Activated T-cell treated with anti-CD3 and anti-CD28 coated beads, Interleukin-2, amount 50 U/mL, for 1 hour (primary cell): ENCODE data around the gene DHRS12.

Experiments used
- DNase-seq: peaks from one replicate; pipeline ENCODE4 v3.0.0-alpha.2; 2020

Gene DHRS12, protein sequence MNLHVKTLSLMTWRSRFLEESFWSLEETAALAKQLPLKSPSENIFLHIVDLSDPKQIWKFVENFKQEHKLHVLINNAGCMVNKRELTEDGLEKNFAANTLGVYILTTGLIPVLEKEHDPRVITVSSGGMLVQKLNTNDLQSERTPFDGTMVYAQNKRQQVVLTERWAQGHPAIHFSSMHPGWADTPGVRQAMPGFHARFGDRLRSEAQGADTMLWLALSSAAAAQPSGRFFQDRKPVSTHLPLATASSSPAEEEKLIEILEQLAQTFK

DNA sequence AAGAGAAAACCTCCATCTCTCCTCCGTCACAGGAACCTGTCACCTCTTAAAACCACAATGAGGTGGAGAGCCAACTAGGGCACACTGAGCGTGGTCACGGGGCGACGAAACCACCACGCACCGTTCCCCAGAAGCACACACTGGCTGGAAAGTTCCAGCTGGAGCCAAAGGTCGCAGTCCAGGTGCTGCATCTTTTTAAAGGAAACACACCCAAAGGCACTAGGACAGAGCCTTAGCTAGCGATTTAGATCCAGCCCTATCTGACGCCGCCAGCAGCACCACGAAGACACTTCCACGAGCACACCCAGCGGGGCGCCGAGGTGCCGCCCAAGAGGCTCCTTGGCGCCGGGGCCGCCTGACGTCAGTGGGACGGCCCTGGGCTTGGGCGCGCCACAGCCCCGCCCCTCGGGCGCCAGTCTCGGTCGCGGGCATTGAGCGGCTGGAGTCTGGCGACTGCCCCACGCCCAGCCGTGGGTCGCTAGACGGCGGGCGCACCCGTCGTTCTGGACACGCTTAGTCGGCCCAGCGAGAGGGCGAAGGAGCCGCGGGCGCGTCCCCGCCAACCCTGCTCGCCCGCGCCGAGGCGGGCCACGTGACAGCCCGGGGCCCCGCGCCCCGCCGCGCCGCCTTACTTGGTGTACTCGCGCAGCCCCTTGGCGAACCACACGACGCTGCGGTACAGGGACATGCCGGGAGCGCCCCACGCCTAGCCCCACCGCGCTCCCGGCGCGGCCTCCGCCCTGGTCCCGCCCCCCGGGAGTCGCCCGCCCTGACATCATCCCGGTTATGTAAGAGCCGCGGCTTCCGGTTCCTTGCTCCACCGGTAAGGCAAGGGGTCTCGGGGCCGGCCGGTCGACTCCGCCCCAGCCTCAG is at the start of gene DHRS12:
TSS of gene DHRS12 (minus strand) at position 742 of the 873 bp plus-strand sequence. CDS start 4,504 bp downstream, outside the sequence.
- DNase-seq: peak; percentile 90

GRCh38 chr13:51849145-51850101 is 45.5 kb upstream of the DHRS12 start:
- peak; percentile 47 for DNase-seq

DNA sequence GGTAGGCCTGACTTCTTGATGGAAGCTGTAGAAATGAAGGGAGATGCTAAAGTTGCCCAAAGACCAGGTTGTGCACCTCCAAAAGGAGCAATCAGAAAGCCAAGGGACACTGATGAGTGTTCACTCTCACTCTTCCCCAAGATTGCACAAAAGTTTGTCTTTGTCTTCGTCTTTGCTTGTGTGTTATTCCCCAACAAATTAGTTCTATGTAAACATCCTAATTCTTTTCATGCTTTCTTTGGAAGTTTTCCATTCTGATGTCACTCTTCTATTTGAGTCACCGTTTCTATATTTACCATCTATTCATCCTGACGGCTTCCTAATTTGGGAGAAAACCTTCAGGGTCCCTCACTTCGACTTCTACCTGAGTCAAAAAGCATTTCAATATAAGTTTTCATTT is 44.7 kb upstream of the DHRS12 start:
- no peak for DNase-seq

DNA sequence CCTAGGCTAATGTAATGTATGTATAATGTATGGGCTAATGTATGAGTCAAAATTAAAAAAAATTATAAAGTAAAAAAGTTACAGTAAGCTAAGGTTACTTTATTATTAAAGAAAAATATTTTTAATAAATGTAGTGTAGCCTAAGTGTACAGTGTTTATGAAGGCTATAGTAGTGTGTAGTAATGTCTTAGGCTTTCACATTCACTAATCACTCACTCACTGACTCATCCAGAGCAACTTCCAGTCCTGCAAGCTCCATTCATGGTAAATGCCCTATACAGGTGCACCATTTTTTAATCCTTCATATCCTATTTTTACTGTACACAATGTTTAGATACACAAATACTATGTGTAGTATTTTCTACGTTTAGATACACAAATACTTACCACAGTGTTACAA is 42.8 kb upstream of the DHRS12 start:
- DNase-seq: no peak

GRCh38 chr13:51845574-51846318 is 41.8 kb upstream of the DHRS12 start:
- no peak for DNase-seq

DNA sequence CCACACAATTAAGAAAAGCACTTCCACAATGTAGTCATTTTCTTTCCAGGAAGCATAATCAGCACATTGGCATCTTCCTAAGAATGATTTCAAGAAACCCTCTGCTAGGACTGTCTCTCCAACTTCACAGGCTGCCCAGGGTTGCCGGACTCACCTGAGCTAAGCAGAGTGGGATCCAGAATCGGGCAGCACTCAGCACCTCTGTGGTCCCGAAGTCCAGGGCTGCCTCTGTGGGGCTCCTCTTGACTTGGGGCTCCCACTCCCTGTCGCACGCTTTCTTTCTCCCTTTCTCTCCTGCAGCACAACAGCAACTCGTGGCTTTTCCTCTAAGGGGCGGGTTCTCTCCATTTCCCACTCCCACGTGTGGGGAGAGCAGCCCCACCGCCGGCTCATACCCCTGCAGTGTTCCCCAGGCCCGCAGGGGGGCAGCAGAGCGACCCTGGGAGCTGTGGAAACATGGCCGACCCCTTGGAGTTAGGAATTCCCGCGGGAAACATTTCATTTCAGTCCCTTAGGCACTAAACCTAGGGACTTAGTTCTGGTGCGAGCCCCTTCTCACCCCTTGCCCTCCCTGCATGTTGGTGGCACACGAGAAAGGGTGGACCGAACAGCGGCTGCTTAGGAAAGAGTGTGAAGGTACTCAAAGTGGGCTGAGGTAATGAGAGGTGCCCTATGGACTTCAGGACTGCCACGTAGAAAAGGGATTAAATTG is 41.1 kb upstream of the DHRS12 start, which contains the start of gene TMEM272:
TSS of gene TMEM272 (minus strand) at position 316 of the 712 bp plus-strand sequence. CDS start 6,647 bp downstream, outside the sequence.
- peak; percentile 68 for DNase-seq

DNA sequence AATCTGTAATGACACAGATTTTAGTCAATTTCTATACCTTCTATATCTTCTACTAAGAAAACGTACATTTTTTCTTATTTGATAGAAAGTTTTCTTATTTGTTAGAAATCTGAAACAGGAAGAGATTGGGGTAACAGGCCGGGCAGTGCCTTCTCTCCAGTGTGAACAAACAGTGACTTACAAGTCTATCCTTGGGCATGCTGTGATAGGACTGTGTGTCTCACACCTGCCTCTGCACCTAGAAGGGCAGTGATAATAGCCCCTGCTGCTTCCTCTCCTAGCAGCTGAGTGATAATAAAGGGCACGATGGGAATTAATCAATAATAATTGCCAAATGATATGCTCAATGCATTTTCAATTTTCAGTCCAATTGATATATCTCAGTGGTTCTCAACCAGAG is 39.6 kb upstream of the DHRS12 start:
- no peak for DNase-seq

DNA sequence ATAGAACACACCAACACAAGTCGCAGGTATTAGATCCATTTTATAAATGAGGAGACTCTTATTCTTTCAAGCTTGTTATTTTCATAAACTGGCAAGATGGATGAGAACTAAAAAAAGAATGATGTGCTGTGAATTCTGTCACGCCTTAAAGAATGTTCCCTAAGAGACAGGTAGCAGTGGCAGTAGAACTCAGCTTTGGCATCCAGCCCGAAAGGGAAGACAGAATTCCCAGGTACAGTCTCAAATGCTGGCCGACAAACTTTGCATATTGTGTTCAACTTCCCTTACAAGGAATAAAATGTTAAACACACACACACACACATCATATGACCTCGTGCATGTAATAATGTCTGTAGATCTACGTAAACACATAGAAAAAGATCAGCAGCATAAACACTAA is 37.8 kb upstream of the DHRS12 start:
- no peak for DNase-seq

DNA sequence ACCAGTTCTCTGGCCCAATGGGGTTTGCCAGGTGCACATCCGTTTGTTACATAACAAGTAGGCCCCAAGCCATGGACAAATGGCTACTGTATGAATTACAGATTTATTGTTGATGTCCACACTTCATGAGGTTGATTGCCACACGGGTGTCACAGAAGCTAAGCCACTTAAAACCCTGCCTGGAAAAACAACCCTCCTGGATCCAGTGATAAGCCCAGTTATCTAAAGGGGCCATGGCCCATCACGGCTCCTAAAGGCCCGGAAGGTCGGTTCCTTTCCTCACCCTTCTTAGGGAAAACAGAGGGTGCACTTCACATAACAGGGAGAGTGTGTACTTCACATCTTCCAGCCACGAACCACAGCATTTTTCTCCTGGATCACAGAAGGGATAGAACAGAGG is 37.0 kb upstream of the DHRS12 start:
- no peak for DNase-seq

DNA sequence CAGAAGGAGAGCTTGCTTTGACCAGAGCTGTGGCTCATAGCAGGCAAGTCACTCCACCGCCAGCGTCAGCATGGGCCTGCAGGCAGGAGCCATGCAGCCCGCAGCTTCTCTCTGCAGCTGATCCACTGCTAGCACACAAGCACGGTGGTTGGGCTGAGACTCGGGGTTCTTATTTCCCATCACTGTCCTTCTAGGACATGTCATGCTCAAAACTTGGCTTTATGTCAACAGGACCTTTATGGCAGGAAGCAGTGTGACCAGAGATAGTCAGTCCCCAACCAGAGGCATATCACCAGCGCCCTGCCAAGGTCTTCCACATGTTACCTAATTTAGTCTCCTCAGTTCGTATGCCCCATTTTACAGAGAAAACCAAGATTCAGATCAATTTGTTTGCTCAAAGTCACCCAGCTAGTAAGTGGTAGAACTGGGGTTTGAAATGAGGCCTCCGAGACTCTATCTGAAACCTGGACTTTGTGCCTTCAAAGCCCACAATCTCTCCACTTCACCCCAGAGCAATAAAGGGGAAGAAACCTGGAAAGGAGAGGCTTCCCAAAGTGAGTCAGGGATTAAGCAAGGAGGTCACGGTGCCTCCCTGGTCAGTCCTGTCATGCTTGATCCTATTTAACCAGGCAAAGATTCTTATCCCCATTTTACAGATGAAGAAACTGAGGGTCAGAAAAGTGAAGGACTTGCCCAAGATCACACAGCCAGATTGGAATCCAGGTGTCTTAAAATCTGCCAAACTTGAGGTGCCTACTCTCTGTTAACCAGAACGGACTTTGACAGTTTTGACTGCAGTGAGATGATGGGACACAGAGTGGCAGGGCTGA is 36.0 kb upstream of the DHRS12 start:
- DNase-seq: no peak

GRCh38 chr13:51838240-51838846 is 34.4 kb upstream of the DHRS12 start:
- no peak for DNase-seq

DNA sequence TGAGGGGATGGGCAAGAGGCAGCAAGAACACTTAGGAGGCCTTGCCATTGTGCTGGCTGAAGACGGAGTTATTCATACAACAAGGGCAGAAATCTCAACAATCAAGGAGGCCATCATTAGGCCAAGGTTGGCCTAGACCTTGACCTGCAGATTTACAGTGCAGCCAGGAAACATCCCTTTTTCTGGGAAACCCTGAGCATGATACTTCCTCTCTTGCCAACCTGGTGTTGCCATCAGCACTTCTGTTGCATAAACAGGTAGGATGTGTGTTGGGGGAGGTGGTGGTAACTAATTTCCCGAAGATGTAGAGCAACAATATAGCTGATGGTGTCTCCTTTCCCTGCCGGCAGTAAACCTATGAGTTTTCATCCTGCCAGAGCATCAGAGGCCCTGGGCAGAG is 33.1 kb upstream of the DHRS12 start:
- DNase-seq: no peak

DNA sequence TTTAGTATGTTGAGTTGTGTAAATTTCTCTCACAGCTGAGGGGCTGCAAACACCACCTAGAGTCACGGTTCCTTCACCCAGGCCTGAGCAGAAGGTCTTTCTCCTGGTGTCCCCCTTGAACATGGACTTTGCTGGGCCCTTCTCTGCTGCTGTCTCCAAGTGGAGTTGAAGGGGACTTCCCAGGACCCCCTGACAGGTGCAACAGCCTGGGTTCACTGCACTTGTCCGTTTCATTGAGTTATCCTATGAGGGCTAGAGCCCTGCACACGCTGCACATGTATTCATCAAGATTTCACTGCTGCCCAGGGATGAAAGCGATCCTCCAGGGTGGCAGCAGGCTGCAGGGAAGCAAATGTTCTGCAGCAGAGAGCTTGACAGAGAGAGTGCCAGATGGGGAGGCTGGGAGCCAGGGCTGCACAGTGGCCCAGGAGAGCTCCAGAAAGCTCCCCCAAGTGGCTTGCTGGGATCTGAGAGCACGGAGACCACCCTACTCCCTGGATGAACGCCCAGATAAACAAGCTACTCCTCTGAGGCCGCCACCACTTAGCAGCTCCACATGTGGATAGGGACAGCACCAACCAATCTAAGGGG is 30.7 kb upstream of the DHRS12 start:
- no peak for DNase-seq

GRCh38 chr13:51833980-51834379 is 30.0 kb upstream of the DHRS12 start:
- no peak for DNase-seq

DNA sequence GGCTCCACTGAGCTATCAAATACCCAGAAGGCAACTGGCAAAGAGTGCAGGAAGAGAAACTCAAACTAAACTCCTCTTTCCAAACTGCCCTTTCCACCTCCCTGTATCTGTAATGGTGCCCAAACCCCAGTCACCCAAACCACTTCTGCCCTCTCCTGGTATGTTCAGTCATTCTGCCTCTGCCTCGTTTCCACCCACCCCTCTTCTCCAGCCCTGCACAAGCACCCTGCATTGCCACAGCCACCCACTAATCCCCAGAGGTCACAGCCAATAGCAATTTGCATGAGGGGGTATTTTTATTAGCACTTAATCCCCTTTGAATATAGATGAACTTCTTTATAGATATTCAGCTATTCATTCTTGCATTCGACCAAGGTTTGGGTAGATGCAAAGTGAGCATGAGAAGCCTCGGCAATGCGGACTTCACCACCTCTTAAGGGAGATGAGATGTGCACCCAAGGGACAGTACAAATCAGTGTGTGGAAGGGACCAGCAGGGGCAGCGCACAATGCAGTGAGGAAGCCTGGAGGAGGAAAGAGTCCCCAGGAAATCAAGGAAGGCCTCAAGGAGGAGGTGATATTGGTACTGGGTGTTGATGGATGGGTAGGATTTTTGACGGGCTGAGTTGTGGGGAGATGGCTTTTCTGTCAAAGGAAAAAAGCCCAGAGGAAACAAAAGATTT is 28.6 kb upstream of the DHRS12 start:
- DNase-seq: peak; percentile 55

DNA sequence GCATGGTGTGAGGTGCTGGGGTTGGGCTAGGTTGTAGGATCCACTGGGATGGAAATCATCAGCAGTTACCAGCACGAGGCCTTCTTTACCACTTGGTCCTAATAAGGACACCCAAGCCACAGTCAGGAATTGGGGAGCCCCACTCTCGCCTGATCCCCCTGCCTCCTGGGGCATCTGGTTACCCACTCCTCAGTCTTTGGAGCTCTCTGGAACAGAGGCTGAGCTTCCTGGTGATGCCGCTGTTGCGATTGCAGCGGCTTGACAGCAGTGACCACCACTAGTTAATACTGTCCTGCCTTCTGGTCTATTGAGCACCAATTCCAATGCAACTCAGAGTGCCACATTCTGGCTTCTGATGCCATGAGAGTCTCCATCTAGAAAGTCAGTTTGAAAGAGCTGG is 27.6 kb upstream of the DHRS12 start:
- no peak for DNase-seq

- DNase-seq: no peak
Measured at GRCh38 chr13:51829568-51829899, 25.6 kb upstream of the DHRS12 start.

DNA sequence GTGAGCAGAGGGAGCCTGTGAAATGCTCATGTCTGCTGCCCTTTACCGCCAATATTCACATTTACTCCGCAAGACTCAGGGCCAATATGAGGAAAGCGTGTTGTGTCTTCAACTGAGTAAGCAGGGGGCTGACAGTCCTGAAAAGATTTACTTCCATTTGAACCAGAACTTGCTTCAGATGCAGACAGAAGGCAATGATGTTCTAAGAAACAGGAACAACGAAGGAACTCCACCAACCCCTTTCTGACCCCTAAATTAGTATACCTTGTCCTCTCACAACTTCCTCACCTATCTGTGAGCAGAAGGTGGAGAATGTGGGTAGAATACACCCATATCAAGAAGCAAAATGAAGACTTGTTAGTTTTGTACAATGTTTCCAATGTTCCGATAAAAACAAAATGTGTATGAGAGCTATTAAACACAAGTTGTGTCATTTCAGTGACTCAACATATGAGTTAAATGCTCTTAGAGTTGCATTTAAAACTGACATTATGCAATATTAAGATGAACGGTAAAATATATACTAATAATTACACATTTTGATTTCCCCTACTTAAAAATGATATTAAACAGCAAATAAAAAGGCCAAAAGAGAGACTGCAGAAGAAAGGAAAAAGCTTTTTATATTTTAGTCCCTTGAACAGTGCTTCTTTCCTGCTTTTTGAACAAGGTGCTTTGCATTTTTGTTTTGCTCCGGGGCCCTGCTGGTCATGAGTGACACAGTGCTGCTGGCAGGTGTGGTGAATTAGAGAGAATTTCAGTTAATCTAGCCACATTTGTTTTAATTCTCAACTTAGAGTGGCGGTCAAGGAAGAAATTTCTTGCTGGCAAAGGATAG is 25.0 kb upstream of the DHRS12 start:
- no peak for DNase-seq
